ENCODE data around the gene GDF15. TPM values are rescaled to one million over a fixed set of nuclear protein-coding genes. Genes with fewer than 3 reads are reported as not detected.
A peak's percentile ranks its signal among the peaks of the same experiment; 100 is the strongest.

Gene GDF15
- polyA plus RNA-seq, 1 donor from 2014 or later: not detected

DNA sequence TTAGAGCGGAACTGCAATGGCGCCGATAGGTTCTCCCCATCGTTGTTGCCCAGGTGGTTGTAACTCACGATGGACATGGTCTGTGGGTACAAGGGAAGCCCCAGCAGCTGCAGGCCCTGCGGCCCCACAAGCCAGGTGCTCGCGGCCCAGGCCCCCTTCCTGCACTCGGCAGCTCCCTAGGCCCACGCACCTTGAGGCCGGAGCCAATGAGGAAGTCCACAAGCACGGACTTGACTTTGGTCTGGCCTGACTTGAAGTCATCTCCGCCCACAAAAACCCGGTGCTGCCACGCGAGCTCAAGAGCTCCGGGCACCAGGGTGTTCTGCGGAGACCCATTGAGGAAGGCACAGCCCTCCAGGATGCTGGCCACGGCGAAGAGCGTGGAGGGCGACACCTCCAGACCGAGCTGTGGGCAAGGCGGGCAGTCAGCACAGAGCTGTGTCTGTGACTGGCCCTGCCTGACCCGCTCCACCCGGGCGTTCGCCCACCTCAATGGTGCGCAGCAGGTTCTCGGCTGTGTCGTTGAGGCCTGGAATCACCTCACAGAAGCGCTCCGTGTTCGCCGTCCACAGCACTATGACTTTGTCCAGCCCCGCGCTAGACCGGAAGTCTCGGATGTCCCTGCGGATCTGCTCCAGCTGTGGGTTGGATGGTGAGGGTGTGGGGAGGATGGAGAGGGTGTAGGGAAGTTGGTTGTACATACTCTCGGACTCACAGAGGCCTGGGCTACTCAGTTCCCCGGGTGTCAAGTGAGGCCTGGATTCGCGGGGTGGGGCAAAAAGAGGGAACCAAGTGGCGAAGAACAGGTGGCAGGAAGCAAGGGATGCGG, 50.1 kb downstream of the GDF15 start:
- Histone ChIP-seq H2AFZ (ENCODE audit: low read depth, low read length) (no peak overlapping the region), H3K79me2 (replicated peaks; ENCODE audit: insufficient read depth, low read length) (no peaks in the 10 kb centered on the region), H3K27ac (ENCODE audit: low read length) (no peak overlapping the region), H4K20me1 (ENCODE audit: insufficient read depth) (no peaks in the 10 kb centered on the region), H3K9me3 (ENCODE audit: low read length) (no peaks in the 10 kb centered on the region), H3K4me3 (ENCODE audit: low read length) (peak overlapping the region; percentile 89), H3K9me2 (ENCODE audit: insufficient read depth, low read length) (no peaks in the 10 kb centered on the region), H3F3A (ENCODE audit: insufficient read depth, low read length, poor library complexity, severe bottlenecking) (peaks cover 3% of the 10 kb centered on the region), H3K4me2 (ENCODE audit: low read length) (no peak overlapping the region), H3K36me3 (ENCODE audit: insufficient read depth, low read length) (no peaks in the 10 kb centered on the region), H3K9ac (ENCODE audit: low read length) (no peak overlapping the region), H3K27me3 (ENCODE audit: insufficient read depth, low read depth, low read length) (no peaks in the 10 kb centered on the region)
- TF ChIP-seq, protein P1, sequence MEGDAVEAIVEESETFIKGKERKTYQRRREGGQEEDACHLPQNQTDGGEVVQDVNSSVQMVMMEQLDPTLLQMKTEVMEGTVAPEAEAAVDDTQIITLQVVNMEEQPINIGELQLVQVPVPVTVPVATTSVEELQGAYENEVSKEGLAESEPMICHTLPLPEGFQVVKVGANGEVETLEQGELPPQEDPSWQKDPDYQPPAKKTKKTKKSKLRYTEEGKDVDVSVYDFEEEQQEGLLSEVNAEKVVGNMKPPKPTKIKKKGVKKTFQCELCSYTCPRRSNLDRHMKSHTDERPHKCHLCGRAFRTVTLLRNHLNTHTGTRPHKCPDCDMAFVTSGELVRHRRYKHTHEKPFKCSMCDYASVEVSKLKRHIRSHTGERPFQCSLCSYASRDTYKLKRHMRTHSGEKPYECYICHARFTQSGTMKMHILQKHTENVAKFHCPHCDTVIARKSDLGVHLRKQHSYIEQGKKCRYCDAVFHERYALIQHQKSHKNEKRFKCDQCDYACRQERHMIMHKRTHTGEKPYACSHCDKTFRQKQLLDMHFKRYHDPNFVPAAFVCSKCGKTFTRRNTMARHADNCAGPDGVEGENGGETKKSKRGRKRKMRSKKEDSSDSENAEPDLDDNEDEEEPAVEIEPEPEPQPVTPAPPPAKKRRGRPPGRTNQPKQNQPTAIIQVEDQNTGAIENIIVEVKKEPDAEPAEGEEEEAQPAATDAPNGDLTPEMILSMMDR (IDR thresholded peaks at IDR 0.05; ENCODE audit: poor library complexity, severe bottlenecking): no peak
- TF ChIP-seq MXI1 (conservative IDR thresholded peaks at IDR 0.05; ENCODE audit: poor library complexity, severe bottlenecking): no peak
- TF ChIP-seq RAD21 (conservative IDR thresholded peaks at IDR 0.05): no peak

DNA sequence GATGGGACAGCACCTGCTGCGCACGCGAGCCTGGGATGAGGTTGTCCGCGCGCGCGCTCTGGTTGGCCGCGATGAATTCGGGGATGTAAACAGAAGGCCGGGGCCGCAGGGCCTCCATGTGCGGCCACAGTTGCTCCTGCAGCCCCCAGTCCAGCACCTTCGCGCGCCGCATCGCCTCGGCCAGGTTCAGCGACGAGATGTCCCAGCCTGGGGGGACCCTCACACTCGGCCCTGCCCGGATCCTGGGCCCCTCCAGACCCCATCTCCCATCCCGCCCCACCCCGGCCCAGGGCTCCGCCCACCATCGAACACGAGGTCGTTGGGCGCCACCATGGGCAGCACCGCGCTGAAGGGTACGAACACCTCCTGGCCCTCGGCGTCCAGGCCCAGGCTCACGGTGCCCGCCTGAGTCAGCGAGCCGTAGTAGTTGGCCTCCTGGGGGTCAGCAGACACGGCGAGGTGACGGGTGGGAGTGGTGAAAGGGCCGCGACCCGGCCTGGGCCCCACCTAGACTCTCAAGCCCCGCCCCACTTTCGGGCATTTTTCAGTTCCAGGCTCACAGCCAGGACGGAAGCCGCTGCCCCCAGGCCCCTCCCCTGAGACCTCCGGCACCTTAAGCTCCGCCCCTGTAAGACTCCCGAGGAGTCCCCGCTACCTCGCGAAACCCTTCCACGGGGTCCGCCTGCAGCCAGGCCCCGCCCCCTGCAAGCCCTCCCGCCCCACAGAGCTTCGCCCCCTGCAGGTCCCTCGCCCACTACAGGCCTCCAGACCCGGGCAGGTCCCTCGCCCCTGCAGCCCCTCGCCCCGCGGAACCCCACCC, 50.9 kb downstream of the GDF15 start:
- peaks cover 3% of the 10 kb centered on the region for H3F3A ChIP-seq (ENCODE audit: insufficient read depth, low read length, poor library complexity, severe bottlenecking)
- no peaks in the 10 kb centered on the region for H3K36me3 ChIP-seq (ENCODE audit: insufficient read depth, low read length)
- peak overlapping the region; percentile 30 for H3K4me2 ChIP-seq (ENCODE audit: low read length)
- H2AFZ ChIP-seq (ENCODE audit: low read depth, low read length): no peak overlapping the region
- TF ChIP-seq EP300 (conservative IDR thresholded peaks at IDR 0.05; ENCODE audit: poor library complexity, severe bottlenecking) (no peak), SMC3 (conservative IDR thresholded peaks at IDR 0.05; ENCODE audit: poor library complexity) (no peak), POLR2AphosphoS5 (IDR thresholded peaks at IDR 0.05) (peak; percentile 11), TAF1 (IDR thresholded peaks at IDR 0.05; ENCODE audit: low read depth) (no peak), EZH2 (IDR thresholded peaks at IDR 0.05; ENCODE audit: borderline replicate concordance, insufficient read depth, low read length, poor library complexity, severe bottlenecking) (no peak), RAD21 (conservative IDR thresholded peaks at IDR 0.05) (no peak)
- TF ChIP-seq, protein P1 (IDR thresholded peaks at IDR 0.05; ENCODE audit: poor library complexity, severe bottlenecking): no peak
- TF ChIP-seq, protein P2, sequence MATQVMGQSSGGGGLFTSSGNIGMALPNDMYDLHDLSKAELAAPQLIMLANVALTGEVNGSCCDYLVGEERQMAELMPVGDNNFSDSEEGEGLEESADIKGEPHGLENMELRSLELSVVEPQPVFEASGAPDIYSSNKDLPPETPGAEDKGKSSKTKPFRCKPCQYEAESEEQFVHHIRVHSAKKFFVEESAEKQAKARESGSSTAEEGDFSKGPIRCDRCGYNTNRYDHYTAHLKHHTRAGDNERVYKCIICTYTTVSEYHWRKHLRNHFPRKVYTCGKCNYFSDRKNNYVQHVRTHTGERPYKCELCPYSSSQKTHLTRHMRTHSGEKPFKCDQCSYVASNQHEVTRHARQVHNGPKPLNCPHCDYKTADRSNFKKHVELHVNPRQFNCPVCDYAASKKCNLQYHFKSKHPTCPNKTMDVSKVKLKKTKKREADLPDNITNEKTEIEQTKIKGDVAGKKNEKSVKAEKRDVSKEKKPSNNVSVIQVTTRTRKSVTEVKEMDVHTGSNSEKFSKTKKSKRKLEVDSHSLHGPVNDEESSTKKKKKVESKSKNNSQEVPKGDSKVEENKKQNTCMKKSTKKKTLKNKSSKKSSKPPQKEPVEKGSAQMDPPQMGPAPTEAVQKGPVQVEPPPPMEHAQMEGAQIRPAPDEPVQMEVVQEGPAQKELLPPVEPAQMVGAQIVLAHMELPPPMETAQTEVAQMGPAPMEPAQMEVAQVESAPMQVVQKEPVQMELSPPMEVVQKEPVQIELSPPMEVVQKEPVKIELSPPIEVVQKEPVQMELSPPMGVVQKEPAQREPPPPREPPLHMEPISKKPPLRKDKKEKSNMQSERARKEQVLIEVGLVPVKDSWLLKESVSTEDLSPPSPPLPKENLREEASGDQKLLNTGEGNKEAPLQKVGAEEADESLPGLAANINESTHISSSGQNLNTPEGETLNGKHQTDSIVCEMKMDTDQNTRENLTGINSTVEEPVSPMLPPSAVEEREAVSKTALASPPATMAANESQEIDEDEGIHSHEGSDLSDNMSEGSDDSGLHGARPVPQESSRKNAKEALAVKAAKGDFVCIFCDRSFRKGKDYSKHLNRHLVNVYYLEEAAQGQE (IDR thresholded peaks at IDR 0.05; ENCODE audit: borderline replicate concordance): no peak
- H3K27ac ChIP-seq (ENCODE audit: low read length): peak overlapping the region; percentile 57
- H4K20me1 ChIP-seq (ENCODE audit: insufficient read depth): no peaks in the 10 kb centered on the region
- H3K9me2 ChIP-seq (ENCODE audit: insufficient read depth, low read length): no peaks in the 10 kb centered on the region
- no peaks in the 10 kb centered on the region for H3K9me3 ChIP-seq (ENCODE audit: low read length)
- peak overlapping the region; percentile 76 for H3K9ac ChIP-seq (ENCODE audit: low read length)
- H3K27me3 ChIP-seq (ENCODE audit: insufficient read depth, low read depth, low read length): no peaks in the 10 kb centered on the region
- no peaks in the 10 kb centered on the region for H3K79me2 ChIP-seq (replicated peaks; ENCODE audit: insufficient read depth, low read length)
- peak overlapping the region; percentile 89 for H3K4me3 ChIP-seq (ENCODE audit: low read length)
